GM19023 (cell line): Measurements from ENCODE around the gene LRRK1.

Experiments used
- ATAC-seq: cut with Tn5 transposase; IDR thresholded peaks from one replicate; pipeline ENCODE4 v1.9.1; 2021; ENCODE audit warnings: mild to moderate bottlenecking, moderate library complexity; ENCODE audit not compliant: unreplicated experiment

The LRRK1 gene

DNA sequence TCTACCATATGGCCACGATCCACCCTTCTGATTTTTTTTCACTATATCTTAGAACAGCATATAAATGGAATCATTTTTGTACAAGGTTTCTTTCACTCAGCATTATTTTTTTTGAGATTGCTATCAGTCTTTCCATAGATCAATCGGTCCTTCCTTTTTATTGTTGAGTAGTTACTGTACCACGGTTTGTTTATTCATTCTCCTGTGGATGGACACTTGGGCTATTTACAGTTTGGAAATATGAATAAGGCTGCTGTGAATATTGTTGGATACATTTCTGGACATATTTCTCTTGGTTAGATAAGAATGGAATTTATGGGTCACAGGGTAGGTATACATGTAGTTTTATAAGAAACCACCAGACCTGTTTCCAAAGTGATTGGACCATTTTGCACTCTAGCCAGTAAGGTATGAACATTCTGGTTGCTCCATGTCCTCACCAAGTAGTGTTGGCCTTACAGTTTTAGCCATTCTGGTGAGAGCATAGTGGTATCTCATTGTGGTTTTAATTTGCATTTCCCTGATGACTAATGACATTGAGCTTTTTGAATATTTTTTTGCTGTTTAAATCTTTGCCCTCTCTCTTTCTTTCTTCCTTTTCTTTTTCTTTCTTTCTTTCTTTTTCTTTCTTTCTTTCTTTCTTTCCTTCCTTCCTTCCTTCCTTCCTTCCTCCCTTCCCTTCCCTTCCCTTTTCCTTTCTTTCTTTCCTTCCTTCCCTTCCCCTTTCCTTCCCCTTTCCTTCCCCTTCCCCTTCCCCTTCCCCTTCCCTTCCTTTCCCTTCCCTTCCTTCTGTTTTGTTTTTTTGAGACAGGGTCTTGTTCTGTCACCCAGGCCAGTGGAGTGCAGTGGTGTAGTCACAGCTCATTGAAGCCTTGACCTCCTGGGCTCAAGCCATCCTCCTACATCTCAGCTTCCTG, 49.2 kb downstream of the LRRK1 start:
- no peak for ATAC-seq

DNA sequence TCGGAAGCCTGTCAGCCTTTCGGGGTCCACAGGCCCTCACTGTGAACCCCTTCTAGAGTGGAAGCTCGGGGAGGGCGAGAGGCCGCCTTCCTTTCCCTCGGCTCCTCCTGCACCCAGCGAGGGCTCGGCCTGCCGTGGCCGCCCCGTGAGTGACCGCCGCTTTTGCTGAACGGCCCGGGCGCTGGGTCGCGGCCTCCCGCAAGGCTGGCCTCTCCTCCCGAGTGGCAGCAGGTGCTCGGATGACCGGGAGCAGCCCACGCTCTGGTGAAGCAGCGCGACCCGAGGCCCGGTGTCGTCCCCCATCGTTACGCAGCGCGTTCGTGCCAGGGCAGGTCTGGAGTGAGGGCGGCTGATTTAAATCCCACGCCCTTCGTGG, 53.8 kb downstream of the LRRK1 start:
- ATAC-seq = no peak

DNA sequence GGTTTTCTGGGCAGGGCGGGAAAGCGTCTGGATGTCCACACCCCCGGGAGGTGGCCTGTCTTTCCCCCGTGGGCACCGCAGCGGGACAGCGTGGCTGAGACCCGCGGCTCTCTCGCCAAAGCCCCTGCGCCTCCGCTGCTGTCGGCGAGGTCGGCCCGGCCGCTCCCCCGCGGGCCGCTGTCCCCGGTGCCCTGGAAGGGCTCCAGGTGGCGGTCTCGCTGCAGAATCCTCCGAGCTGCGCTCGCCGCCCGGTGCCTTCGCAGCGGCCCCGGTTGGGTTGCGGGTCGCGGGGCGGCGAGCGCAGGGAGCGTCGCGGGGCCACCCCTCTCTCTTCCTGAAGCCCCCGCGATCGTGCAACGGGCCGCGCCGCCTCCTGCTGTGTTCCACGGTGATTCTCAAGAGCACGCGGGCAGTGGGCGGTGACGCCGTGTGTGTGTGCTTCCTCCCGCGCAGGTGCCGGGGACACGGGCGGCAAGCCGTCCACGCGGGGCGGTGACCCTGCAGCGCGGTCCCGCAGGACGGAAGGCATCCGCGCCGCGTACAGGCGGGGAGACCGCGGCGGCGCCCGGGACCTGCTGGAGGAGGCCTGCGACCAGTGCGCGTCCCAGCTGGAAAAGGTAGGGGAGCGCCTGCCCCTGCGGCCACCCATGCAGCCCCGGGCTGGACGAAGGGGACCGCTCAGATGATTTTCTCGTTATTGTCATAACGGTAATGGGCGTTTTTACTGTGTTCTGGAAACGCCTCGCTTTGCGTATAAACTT, 54.4 kb downstream of the LRRK1 start:
- no peak for ATAC-seq

DNA sequence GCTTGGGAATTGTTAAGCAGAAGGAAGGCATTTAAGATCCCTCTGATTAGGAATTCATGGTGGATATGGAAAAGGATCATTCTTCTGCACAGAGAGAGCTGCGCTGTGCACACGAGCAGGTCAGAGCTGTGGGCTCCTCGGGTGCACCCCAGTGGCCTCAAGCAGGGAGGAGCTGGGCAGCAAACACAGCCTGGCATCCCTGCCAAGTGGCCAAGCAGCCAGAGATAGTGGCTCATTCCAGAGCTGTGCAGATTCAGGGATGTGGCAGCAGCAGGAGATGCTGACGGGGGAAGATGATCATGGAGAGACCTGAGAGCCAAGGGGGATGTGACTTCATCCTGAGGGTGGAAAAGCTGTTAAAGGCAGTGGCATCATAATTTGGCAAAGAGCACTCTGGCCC, 55.9 kb downstream of the LRRK1 start:
- no peak for ATAC-seq

DNA sequence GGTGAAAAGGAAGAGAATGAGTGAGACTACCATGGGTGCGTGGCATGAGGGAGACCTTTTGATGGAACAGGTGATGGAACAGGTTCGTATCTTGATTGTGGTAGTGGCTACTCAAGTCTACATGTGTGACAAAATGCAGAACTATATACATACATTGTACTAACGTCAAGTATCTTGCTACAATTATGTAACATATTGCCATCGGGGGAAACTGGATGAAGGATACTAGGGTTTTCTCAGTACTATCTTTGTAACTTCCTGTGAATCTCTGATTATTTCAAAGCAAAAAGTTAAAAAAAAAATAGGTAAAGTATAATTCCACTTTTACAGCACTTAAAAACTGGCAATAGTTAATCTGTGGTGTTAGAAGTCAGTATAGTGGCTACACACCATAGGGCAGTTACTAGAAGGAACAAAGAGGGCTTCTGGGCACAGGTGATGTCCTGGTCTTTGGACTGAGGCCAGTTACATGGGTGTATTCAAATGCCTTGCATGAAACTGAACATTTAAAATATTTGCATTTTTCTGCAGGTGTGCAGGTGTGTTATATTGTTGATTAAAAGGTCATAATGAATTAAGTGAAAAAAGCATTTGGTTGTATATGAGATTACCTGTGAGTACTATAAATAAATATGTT, 61.4 kb downstream of the LRRK1 start:
- ATAC-seq = no peak

DNA sequence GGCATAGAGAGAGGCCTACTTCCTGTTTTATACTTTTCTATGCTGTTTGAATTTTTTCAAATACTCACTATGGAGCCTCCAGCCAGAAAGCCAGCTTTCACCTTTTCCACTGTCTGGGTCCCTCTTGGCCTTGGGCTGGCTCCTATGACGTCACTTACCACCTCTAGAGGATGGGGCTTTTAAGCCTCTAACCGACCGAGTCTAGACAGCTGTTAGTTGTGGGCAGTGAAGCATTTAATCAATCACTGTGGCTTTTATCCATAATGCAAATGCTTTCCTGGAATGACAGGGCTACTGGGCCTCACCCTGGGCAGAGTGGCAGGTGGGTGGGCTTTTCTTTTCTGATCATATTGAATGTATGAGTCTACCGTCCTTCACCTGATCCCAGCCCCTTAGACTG, 61.9 kb downstream of the LRRK1 start:
- ATAC-seq = no peak

DNA sequence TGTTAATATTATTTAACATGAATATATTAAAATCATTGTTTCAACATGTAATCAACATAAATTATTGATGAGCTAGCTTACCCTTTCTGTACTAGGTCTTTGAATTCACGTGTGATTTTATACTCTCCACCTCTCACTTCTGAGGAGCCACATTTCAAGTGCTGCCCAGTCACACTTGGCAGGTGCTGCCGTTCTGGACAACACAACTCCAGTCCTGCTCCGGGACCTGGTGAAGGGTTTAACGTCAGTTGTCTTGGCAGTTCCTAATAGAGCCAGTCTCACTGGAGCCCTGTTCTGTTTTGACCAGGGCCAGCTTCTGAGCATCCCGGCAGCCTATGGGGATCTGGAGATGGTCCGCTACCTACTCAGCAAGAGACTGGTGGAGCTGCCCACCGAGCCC, 64.1 kb downstream of the LRRK1 start:
- no peak for ATAC-seq

DNA sequence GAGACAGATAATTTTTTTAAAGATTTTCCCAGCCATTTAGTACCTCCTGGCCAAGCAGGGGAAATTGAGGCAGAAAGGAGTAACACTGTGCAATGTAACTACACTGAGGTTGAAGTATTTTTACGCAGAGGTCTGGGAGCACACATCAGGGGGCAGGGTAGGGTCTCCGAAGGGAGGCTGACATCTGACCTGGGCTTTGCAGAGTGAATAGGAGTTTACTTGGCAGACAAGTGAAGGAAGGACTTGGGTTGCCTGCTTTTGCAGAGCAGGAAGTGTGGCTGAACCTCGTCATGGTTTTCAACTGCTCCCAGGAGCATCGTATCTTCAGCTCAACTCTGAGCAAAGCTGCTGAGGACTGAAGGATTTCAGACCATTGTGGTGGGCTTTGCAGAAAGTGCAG, 66.2 kb downstream of the LRRK1 start:
- ATAC-seq = no peak

DNA sequence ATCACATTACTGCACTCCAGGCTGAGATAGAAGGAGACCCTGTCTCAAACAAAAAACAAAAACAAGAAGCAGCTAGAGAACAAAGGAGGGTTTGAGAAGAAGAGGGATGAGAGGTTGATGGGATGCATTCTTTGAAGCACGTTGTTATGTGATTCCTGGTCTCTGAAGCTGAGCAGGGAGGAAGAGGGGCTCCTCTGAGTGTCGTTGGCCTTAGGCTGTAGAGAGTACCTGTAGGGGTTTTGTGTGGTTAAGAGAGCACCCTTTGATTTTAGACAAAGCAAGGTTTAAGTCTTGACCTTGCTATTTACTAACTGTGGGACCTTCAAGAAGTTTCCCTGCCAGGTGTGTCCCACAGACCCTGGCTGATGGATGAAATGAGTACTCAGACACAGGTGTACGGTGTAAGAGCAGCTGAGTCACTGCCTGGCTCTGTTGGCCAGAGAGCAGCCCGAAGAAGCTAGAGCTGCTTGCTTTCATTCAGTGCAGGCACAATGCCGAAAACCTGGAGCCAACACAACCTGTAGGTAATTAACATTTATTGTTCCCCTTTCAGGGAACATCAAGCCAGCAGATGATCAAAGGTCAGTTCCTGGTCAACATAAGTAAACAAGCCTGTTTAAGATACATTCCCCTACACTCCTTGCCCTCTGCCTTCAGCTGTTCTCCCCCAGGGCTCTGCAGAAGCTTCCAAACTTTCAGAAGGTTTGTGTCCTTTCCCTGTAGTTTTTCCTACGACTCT, 67.2 kb downstream of the LRRK1 start:
- no peak for ATAC-seq

DNA sequence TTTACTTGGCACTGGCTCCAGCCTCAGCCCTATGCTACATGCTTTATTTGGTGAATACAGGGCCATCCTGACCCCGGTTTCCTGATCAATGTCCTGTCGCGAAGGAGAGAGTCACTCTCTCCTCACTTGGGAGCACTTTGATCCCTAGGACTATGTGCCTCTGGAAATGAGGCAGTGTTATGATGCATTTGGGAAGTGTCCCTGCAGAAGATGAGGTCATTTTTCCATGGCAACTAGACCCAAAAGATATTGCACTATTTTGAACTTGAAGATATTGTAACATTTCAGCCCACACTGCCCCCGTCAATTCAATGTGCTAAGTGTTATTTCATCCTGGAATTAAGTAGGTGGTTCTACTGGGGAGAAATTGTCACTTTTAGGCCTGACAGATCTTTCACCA, 68.0 kb downstream of the LRRK1 start:
- ATAC-seq = no peak

DNA sequence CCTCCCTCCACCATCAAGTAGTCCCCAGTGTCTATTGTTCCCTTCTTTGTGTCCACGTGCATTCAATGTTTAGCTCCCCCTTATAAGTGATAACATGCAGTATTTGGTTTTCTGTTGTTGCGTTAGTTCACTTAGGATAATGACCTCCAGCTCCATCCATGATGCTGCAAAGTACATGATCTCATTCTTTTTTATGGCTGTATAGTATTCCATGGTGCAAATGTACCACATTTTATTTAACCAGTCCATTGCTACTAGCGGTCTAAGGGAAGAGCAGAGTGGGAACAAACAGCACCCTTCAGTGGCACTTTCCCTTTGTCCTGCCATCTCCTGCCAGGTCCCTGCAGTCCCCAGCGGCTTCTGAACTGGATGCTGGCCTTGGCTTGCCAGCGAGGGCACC, 69.1 kb downstream of the LRRK1 start:
- no peak for ATAC-seq

DNA sequence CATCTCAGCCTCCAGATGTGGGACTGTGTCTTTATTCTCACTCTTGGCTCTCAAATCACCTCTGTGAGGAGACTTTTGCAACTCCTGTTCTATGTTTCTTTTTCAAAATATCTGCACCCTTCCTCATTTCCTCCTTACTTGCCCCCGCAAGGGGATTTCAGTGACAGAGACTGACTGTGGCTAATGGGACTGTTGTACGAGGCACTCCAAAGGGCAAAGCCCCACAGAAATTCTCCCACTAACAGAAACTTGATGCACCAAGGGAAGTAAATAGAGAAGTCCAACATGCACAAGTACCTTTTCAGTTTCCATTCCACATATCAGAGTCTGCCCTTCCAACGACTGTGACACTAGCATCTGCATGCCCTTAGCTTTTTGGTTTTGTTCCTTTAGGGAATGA, 69.7 kb downstream of the LRRK1 start:
- ATAC-seq = no peak

DNA sequence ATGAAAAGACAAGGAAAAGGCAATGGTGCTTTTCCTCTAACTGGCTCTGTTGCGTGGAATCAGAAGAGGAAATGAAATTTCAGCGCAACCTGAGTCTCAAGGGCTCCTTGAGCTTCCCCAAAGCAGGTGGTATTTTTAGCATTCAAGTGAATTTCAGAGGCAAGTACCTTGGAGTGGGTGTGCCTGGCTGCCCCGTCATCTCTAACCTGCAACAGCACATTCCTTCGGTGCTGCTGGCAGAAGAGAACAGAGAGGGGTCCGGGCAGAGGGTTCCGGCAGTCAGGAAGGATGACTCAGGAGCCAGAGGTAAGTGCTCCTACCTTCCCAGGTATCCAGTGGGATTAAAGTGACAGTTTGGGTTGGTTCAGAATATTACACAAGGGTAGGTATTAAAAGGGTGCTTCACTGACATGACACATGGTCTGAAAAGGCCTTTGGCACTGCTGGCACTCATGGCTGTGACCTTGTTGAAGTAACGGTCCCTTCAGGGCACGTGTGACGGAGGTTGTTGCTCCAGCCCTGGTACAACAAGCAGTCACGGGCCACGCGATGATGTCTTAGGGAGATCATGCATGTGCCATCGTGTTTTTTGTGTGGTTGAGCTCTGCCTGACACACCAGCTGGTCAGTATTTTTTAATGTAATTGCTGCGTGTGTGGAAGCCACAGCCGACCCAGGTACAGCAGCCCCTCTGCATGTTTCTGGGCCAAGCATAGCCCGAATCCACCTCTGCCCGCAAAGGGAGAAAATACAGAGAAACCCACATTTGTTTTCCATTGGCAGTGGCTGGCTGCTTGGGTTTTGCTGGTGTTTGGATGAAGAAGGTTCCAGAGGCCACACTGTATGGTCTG, 75.7 kb downstream of the LRRK1 start:
- no peak for ATAC-seq

DNA sequence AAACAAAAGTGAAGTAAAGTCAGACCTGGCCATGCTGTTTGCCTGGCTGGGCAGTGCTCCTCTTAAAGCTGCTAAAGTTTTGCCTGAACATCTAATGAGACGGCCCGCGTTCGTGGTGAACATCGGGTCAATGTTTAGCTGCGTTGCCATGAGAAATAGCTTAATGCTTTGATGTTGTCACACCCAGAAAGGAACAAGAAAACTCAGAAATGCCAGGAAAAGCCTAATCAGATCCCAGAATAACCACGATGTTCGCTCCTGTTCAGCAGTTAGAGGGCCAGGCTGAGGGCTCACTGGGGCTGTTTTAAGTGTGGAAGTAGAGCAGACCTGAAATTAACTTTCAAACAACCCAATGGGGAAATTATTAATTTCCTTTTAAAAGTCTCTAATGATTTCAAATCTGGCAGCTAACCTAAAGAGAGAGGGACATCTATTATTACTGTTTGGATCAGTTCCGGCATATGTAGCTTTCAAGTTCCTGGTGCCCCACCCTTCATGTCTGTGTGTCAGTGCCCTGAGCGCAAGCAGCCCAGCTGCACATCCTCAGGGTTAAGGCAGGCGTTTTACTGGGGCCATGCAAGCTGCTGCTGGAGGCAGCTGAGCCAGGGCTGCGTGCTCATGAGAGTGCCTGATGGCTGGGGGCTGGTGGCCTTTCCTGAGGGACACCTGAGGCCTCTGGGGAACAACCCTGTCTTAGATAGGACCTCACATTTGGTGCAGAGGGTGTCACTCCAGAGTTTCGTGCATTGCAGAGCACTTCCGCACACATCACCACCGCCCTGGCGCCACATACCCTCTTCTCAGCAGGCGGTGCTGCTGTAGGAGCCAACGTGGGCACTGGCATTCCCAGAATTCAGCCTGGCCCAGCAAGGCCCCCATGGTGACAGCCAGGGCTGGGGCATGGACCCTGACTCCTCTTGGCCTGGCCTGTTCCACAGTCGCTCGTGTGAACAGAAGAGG, 76.6 kb downstream of the LRRK1 start:
- no peak for ATAC-seq

DNA sequence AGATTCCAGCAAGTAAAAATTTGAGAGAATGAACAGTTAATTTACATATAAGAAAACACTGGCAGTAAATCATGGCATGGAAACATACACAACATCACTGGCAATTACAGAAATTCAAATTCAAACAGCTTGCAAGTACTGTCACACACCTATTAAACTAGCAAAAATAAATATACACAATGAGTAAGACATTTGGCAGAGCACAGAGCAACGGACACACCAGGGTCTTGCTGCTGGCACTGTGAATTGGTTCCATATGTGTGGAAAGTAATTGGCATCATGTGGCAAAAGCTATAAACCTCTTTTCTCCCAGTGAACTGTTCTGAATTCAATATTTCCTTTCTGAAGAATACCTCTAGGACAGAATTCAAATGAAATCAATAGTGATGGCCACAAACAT, 78.3 kb downstream of the LRRK1 start:
- ATAC-seq = no peak

DNA sequence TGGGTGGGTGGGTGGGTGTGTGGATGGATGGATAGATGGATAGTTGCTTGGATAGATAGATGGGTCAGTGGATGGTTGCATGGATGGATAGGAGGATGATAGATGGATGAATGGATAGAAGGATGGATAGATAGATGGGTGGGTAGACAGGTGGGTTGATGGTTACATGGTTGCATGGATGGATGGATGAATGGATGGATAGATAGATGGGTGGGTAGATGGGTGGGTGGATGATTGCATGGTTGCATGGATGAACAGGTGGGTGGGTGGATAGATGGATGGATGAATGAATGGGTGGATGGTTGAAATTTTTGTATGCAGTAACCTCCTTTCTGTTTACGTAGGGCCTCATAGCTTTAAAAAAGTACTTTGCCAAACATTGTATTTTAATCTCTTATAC, 79.5 kb downstream of the LRRK1 start:
- ATAC-seq = no peak

DNA sequence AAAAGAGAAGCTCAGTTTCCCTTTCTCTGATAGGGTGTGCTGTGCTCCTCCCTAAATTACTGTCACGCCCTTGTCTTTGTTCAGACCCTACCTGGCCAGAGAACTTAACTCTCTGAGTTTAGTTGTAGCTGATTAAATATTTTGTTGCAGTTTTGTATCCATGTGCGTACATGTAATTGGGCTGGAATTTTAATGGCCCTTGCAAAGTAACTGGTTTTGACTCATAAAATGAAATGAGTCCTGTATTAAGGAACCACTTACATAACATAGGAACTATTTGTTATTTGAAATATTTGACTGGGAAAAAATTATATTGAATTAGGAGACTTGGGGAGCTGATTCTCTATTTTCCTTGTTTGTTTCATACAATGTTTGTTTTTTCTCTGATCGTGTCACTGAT, 80.2 kb downstream of the LRRK1 start:
- ATAC-seq = no peak

DNA sequence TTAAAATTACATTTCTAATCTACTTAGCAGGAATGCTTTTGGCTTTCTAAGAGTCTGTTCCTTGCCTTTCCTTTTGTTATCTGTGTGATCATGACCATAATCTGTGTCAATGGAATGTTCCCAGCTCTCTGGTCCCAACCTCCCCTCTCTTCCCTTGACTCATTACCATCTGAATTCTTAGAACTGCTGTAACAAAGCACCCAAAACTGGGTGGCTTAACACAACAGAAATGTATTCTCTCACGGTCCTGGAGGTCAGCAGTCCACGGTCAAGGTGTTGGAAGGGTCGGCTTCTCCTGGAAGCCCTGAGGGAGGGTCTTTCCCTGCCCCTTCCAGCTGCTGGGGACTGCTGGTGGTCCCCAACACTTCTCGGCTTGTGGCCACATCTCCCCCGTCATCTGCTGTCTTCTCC, 81.1 kb downstream of the LRRK1 start:
- ATAC-seq = no peak

DNA sequence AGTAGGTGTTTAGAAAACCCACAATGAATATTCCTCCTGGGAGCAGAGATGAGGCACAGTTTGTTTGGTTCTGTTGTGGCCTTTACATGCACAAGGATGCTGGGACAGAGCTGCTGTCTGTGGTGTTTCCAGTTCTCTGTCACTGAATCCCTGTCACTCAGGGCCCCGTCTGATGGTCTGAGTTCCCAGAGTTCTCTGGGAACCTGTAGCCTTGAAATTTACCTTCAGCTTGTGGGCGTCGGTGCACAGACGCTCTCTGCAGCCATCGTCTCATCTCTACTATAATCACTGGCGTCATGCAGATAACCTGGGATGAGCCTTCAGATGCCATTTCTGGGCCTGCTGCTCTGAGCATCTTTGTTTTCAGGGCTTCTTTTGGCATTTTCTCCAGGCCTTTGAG, 81.9 kb downstream of the LRRK1 start:
- ATAC-seq = no peak
